SKM-1 treated with dmso at 0.1 percent for 144 hours (cell line): ENCODE data around the gene ZNF652.
A peak's percentile ranks its signal among the peaks of the same experiment; 100 is the strongest.
"Not testable (repeated sequence)": the region's sequence is repeated elsewhere in the genome, so short reads cannot be mapped to it uniquely, and the experiment has no call there.

Source experiments
- DNase-seq: peaks from one replicate; lab custom pipeline; 2025; ENCODE audit not compliant: unreplicated experiment; lab: John Stamatoyannopoulos, UW

Gene ZNF652

DNA sequence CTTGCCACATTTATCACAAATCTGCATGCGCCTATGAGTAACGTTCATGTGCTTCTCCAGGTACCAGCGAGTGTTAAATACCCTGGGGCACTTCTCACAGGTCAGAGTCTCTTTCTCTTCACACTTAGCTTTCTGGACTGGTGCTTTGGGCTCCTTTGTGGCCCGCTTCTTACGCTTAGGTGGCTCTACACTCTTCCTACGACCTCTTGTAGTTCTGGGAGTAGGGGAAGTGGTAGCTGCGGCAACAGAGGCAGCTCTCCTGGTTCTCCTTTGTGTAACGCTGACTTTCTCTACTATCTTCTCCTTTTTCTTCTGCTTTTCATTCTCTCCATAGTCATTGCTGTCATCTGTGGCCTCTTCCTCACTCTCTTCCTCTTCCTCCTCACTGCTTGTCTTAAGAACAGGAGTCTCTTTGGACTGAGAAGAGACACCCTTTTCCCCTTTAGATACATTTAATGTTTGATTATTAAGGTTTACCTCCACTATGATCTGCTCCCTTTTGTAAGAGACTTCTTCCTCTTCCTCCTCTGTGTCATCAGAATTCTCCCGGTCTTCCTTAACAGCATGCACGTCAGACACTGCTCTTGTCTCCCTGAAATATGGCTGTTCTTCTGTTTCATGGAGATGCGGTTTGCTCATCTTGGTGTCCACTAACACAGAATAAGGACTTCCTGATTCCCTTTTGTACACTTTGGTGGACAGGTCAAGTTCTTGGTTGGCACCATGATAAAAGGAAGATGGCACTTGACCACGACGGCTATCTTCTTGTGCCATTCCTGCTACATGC, 45.0 kb downstream of the ZNF652 start:
- DNase-seq, result peak; percentile 87

DNA sequence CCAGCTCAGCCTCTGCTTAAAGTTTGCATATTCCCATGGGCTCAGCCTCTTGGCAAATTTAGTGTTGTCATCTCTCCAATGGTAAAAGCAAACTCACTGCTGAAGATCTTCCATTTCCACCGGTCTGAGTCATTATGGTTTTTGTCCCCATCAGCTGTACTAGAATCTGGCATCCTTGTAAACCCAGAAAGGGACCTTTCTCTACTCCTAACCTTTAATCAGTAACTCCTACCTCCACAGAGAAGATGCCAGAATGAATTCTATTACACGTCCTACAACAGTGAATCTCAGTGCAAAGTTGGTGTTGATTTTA, 45.8 kb downstream of the ZNF652 start:
- no peak for DNase-seq

GRCh38 chr17:49315551-49316257, 46.3 kb downstream of the ZNF652 start:
- DNase-seq, result peak; percentile 62

DNA sequence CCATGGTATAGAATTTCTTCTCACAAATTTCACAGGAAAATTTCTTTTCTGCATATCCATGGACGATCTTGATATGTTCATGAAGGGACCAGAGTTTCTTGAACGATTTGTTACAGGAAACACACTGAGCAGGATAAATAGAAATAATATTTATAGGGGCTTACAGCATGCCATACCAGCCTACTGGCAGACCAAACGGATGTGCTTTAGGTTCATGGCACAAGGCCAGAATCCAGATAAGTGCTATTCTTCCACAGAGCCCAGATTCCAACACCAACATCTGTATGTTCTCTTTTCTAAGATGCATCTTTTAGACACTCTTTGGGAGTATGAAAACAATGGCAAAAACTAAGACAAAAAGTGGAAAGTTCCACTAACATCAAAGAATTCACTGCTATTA, 49.3 kb downstream of the ZNF652 start:
- no peak for DNase-seq

DNA sequence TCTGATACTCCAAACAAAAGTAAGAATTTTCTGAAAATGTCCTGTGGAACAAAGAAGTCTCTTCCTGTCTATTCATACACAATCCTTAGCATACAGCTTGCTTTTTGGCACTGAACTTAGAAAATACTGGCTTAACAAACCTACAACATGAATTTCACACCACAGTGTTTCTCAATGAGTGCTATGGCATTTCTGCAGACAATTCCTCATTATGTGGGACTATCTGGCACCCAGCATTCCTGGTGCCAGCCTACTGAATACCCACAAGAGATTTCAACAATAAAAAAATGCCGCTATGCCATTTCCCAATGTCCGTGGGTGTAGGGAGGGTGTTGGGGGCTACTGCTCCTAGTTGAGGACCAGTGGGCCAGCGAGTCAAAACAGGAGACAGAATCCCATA, 62.1 kb downstream of the ZNF652 start:
- DNase-seq, result no peak

DNA sequence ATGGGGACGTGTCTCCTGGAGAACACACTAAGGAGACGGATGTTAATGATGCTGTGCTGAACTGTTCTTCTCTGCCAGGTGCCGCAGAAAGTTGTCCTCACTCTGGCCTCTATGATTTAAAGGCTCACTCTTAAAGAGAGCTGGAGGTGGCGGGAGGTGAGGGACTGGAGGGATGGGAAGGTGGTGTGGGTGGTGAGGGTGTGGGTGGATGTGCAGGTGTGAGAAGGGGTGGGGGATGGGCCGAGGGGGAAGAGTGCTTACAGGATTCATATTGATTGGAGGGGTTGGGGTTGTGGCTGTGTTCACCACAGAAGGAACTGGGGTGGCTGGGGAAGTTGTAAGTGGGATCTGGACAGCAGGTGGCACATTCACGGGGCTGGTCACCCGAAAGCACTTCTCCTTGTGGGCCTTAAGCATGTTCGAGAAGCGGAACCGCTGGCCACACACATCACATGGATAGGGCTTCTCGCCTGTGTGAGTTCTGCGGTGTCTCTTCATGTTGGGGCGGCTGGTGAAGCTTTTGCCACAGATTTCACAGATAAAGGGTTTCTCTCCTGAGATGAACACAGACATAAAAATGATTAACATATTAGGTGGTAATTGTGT, 63.6 kb downstream of the ZNF652 start:
- DNase-seq, result no peak

GRCh38 chr17:49297141-49297540, 64.9 kb downstream of the ZNF652 start:
- DNase-seq, result no peak

- DNase-seq, result no peak
These were observed 67.9 kb downstream of the ZNF652 start for GRCh38 chr17:49294122-49294521.

DNA sequence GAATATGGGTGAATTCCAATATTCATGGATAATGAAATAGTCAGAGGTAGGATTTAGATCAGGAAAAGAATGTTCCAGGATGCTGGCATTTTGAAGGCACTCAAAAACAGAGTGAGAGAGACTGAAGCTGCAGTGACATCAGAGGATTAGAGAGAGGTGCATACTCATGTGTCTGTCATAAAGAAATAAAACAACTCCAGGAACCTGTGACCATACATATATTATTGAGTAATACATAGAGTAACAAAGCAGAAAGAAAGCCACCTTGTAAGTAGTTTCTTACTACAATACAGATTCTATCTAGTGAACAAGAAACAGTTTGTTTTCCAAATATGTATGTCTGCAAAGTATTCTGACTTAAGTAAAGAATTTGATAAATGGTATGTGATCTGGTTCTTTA, 69.1 kb downstream of the ZNF652 start:
- no peak for DNase-seq

- no peak for DNase-seq
These were observed 70.1 kb downstream of the ZNF652 start for GRCh38 chr17:49291929-49292328.

DNA sequence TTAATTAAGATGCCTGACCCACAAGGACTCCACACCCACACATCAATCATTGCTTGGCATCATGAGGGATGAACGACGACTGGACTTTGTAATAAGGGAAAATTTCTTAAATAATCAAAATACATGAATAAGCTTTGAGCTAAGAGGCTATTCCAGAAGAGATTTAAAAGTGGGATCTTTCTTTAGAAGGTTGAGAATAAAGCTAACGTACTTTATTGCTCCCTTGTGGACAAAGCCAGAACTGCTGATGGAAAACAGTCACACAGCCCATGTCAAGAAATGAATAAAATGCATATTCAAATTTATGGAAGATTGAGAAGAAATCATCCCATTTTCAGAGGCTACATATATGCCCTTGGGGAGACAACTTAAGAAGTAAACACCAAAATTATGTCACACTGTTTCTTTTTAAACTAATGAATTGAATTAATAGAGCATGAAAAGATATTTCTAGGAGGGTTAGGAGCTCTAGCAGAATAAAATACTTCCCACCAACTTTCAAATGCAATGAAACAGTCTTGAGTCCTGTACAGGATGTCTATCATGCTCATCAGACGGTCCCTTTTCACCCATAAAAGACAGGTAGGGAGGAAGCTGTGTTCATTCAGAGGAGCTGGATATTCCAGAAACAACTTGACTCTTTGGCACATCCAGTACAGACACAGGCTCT, 71.2 kb downstream of the ZNF652 start:
- DNase-seq, result peak; percentile 24

GRCh38 chr17:49288388-49288787, 73.7 kb downstream of the ZNF652 start:
- no peak for DNase-seq

DNA sequence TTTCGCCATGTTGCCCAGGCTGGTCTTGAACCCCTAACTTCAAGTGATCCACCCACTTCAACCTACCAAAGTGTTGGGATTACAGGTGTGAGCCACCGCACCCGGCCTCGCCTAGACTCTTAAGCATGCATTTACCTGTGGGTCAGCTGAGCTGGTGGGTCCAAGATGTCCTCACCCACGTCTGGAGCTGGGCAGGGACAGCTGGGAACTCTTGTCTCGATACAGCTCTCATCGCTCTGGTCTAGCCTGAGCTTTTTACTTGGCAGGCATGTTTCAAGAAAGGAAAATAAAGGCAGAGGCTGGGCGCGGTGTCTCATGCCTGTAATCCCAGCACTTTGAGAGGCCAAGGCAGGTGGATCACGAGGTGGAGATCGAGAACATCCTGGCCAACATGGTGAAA, 74.6 kb downstream of the ZNF652 start:
- no peak for DNase-seq

DNA sequence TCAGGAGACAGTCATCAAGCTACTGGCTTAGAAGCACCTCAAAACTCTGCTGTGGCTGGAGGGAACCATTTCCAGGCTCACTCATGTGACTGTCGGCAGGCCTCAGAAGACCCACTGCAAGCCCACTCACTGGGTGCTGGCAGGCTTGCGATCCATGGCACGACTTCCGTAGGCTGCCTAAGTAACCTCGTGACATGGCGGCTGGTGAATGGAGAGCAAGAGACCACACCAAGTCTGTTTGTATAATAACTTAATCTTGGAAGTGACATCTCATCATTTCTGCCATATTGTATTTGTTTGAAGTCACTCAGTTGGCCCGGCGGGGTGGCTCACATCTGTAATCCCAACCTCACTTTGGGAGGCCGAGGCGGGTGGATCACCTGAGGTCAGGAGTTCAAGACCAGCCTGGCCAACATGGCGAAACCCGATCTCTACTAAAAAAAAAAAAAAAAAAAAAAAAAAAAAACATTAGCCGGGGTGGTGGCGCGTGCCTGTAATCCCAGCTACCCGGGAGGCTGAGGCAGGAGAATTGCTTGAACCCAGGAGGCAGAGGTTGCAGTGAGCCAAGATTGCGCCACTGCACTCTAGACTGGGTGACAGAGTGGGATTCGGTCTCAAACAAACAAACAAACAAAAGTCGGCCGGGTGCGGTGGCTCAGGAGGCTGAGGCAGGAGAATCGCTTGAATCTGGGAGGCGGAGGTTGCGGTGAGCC, 75.6 kb downstream of the ZNF652 start:
- not testable (repeated sequence) for DNase-seq

- DNase-seq, result no peak
These were observed 76.3 kb downstream of the ZNF652 start for GRCh38 chr17:49285716-49286115.

DNA sequence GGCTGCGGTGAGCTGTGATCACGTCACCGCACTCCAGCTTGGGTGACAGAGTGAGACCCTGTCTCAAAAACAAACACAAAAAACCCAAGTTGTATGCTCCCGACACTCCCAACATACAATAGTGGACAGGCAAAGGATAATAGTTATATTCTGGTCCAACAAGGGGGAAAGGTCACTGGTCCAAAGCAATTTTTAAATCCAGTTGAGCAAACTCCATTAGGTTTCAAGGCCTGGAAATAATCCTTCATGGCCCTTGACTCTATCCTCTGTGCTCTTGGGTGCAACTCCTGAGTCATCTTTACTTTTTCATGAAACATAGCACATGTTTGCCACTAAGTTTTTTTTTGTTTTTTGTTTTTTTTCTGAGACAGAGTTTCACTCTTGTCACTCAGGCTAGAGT, 81.1 kb downstream of the ZNF652 start:
- no peak for DNase-seq

GRCh38 chr17:49280061-49280460, 82.0 kb downstream of the ZNF652 start:
- DNase-seq, result no peak

DNA sequence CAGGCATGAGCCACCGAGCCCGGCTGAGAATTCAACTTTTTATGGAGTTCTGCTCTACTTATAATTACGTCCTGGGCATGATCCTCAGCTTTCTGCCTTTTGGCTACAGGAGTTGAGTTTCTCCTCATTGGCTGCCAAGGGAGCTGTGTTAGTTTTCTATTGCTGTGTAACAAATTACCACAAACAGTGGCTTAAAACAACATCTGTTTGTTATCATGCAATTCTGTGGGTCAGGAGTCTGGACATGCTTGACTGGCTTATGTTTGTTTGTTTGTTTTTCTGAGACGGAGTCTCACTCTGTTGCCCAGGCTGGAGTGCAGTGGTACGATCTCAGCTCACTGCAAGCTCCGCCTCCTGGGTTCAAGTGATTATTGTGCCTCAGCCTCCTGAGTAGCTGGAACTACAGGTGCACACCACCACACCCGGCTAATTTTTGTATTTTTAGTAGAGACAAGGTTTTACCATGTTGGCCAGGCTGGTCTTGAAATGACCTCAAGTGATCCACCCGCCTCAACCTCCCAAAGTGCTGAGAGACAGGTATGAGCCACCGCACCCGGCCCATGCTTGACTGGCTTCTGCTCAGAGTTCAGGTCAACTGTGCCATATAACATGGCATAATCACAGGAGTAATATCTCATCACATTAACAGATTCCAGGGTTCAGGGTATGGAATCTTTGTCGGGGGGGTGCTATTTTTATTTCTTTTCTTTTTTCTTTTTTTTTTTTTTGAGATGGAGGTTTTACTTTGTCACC, 82.6 kb downstream of the ZNF652 start:
- not testable (repeated sequence) for DNase-seq

- no peak for DNase-seq
These were observed 84.0 kb downstream of the ZNF652 start for GRCh38 chr17:49278076-49278475.

GRCh38 chr17:49277638-49278037, 84.4 kb downstream of the ZNF652 start:
- DNase-seq, result peak; percentile 57
